OCI-LY3 (cell line): ENCODE data around the gene KCNK6.

Experiments used
- CTCF ChIP-seq: fragments of 200-600, 300-600 bp; sonication (generic); IDR thresholded peaks from 2 replicates; pipeline ENCODE4 v1.5.1; 2014; ENCODE audit warnings: antibody characterized with exemption, low read length, low read depth
- EZH2phosphoT487 ChIP-seq: fragments of 200-600 bp; shearing (Covaris generic); IDR thresholded peaks from 2 replicates; pipeline ENCODE4 v1.6.1; 2018; ENCODE audit warnings: antibody characterized with exemption, mixed run types, low read depth

GRCh38 chr19:38320969-38321339 lies 1.3 kb downstream of the KCNK6 start:
- TF ChIP-seq CTCF (no peak), EZH2phosphoT487 (no peak)
